ENCODE results near the gene TMEM229B. TPM values are rescaled to one million over a fixed set of nuclear protein-coding genes. Genes with fewer than 3 reads are reported as not detected.

The TMEM229B gene
- total and polyA plus RNA-seq, 4 donors: 0.40 to 2.0 (median 1.6) TPM

- Histone ChIP-seq H3K9ac (ENCODE audit: low read depth in 1 of 2, low read length in 2 of 2) (no peak overlapping the region), H3K27ac (ENCODE audit: low read depth in 1 of 2, low read length in 2 of 2) (no peak overlapping the region), H3K4me1 (ENCODE audit: control insufficient read depth in 4 of 4, insufficient read depth in 4 of 4, low read length in 3 of 4) (peaks cover 0 to 6% (median 2%) of the 10 kb centered on the region in 4 donors), H3K27me3 (ENCODE audit: control insufficient read depth in 4 of 4, insufficient read depth in 4 of 4, low read length in 3 of 4) (peaks cover 0 to 3% (median 0%) of the 10 kb centered on the region in 4 donors), H3K36me3 (ENCODE audit: control insufficient read depth in 4 of 4, insufficient read depth in 3 of 4, low read depth in 1 of 4, low read length in 3 of 4) (no peaks in the 10 kb centered on the region), H3K4me3 (ENCODE audit: low read depth in 1 of 3, low read length in 3 of 3) (no peak overlapping the region), H3K9me3 (ENCODE audit: control insufficient read depth in 4 of 4, low read length in 3 of 4) (no peaks in the 10 kb centered on the region)
- no peak for TF ChIP-seq NR2F2 (IDR thresholded peaks at IDR 0.05)
- no peak for TF ChIP-seq HNF4A (conservative IDR thresholded peaks at IDR 0.05)
- no peak for TF ChIP-seq JUND (IDR thresholded peaks at IDR 0.05)
- no peak for TF ChIP-seq YY1 (IDR thresholded peaks at IDR 0.05)
- no peak for TF ChIP-seq FOXA1 (IDR thresholded peaks at IDR 0.05)
- no peak for TF ChIP-seq EGR1 (IDR thresholded peaks at IDR 0.05; ENCODE audit: low read depth in 2 of 2)
- no peak for TF ChIP-seq RXRA (IDR thresholded peaks at IDR 0.05)
- TF ChIP-seq FOXA2 (IDR thresholded peaks at IDR 0.05): no peak
- WGBS: 71% methylated on average over 2 of the region's 2 CpGs
- DNase-seq (ENCODE audit: low spot score): no peak
These were observed 65.1 kb downstream of the TMEM229B start for GRCh38 chr14:67423424-67423823.

DNA sequence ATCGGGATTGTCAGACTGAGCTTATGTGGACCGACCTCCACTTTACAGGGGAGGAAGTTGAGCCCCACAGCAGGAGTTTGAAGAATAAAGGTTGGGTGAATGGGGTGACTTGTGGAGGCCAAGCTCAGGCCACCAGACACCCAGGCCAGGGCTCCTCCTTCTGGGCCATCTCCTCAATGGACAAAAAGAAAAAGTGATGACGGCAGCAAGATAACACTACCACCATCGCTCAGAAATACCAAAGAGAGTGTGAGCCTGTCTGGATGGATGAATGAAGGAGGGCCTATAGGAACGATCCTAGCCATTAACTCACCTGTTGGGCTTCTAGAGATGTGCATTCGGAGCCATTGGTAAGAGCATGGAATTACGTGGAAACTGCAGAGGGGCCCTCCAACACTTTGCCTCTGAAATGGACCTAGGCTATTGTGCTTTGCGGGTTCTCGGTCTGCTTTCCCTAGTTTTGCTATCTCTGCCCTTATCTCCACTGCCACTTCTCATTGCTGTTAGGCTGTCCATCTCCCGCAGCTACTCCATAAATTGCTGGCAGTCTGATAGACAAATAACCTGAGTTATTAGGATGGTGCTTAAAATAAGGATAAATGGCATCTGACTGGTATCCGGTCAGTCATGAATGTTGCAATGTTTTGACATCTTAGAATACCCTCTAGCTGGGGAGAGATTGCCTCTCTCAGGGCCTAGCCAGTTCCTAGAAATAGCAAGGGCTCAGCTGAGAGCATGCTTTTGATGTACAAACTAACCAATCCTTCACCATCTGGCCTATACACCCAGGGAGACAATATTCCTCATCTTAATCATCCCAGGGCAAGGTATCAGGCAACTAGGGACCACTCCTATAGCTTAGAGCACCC, 66.9 kb downstream of the TMEM229B start:
- Histone ChIP-seq H3K36me3 (ENCODE audit: control insufficient read depth in 4 of 4, insufficient read depth in 3 of 4, low read depth in 1 of 4, low read length in 3 of 4) (no peaks in the 10 kb centered on the region), H3K9me3 (ENCODE audit: control insufficient read depth in 4 of 4, low read length in 3 of 4) (no peaks in the 10 kb centered on the region), H3K4me3 (ENCODE audit: low read depth in 1 of 3, low read length in 3 of 3) (no peak overlapping the region), H3K27ac (ENCODE audit: low read depth in 1 of 2, low read length in 2 of 2) (no peak overlapping the region), H3K4me1 (ENCODE audit: control insufficient read depth in 4 of 4, insufficient read depth in 4 of 4, low read length in 3 of 4) (no peaks in the 10 kb centered on the region), H3K9ac (ENCODE audit: low read depth in 1 of 2, low read length in 2 of 2) (no peak overlapping the region), H3K27me3 (ENCODE audit: control insufficient read depth in 4 of 4, insufficient read depth in 4 of 4, low read length in 3 of 4) (peaks cover 0 to 3% (median 0%) of the 10 kb centered on the region in 4 donors)
- DNase-seq (ENCODE audit: low spot score): no peak
- WGBS: 93% methylated on average over 11 of the region's 11 CpGs
- TF ChIP-seq EGR1 (IDR thresholded peaks at IDR 0.05; ENCODE audit: low read depth in 2 of 2) (no peak), RXRA (IDR thresholded peaks at IDR 0.05) (no peak), HNF4G (IDR thresholded peaks at IDR 0.05) (no peak), HNF4A (conservative IDR thresholded peaks at IDR 0.05) (no peak), TAF1 (conservative IDR thresholded peaks at IDR 0.05) (no peak), RAD21 (IDR thresholded peaks at IDR 0.05) (no peak), GABPA (IDR thresholded peaks at IDR 0.05 in 1 of 2, conservative IDR thresholded peaks at IDR 0.05 in 1 of 2) (no peak), SP1 (IDR thresholded peaks at IDR 0.05) (no peak), FOXA1 (IDR thresholded peaks at IDR 0.05) (no peak), NR2F2 (IDR thresholded peaks at IDR 0.05) (no peak), FOXA2 (IDR thresholded peaks at IDR 0.05) (no peak)
- TF ChIP-seq, protein P1, sequence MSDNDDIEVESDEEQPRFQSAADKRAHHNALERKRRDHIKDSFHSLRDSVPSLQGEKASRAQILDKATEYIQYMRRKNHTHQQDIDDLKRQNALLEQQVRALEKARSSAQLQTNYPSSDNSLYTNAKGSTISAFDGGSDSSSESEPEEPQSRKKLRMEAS (IDR thresholded peaks at IDR 0.05): no peak
- TF ChIP-seq, protein P2, sequence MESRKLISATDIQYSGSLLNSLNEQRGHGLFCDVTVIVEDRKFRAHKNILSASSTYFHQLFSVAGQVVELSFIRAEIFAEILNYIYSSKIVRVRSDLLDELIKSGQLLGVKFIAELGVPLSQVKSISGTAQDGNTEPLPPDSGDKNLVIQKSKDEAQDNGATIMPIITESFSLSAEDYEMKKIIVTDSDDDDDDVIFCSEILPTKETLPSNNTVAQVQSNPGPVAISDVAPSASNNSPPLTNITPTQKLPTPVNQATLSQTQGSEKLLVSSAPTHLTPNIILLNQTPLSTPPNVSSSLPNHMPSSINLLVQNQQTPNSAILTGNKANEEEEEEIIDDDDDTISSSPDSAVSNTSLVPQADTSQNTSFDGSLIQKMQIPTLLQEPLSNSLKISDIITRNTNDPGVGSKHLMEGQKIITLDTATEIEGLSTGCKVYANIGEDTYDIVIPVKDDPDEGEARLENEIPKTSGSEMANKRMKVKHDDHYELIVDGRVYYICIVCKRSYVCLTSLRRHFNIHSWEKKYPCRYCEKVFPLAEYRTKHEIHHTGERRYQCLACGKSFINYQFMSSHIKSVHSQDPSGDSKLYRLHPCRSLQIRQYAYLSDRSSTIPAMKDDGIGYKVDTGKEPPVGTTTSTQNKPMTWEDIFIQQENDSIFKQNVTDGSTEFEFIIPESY (IDR thresholded peaks at IDR 0.05): no peak

Small RNA genes within 50 kb of the gene (small RNA-seq; reads per million reads assigned to genes)
- gene MIR5694: not detected

Other genes with a start within 250 kb of the TMEM229B start
- gene PALS1, start 247.3 kb downstream of the TMEM229B start, total RNA-seq: 10 to 100 TPM; 12.7 to 17.6 TPM
- 1 to 10 TPM; 5.5 to 7.5 TPM for gene PALS1, start 247.3 kb downstream of the TMEM229B start, polyA plus RNA-seq
- 10 to 100 TPM; 35.8 to 53.2 TPM for gene ATP6V1D, start 128.9 kb downstream of the TMEM229B start, total RNA-seq
- gene ATP6V1D, start 128.9 kb downstream of the TMEM229B start, polyA plus RNA-seq: 10 to 100 TPM; 22.6 to 49.8 TPM
- 10 to 100 TPM; 68.0 to 84.6 TPM for gene EIF2S1, start 128.4 kb downstream of the TMEM229B start, total RNA-seq
- gene EIF2S1, start 128.4 kb downstream of the TMEM229B start, polyA plus RNA-seq: 10 to 100 TPM; 32.3 to 72.2 TPM
- gene PLEK2, start 76.6 kb downstream of the TMEM229B start, total RNA-seq: 10 to 100 TPM in 1 of 2 donors, 1 to 10 TPM in 1; 6.1 to 17.4 TPM
- gene PLEK2, start 76.6 kb downstream of the TMEM229B start, polyA plus RNA-seq: 10 to 100 TPM; 11.0 to 11.3 TPM
- 1 to 10 TPM; 1.3 to 2.4 TPM for gene PLEKHH1, start 44.6 kb upstream of the TMEM229B start, total RNA-seq
- under 1 TPM; 0.46 to 0.53 TPM for gene PLEKHH1, start 44.6 kb upstream of the TMEM229B start, polyA plus RNA-seq
- gene PIGH, start 111.5 kb upstream of the TMEM229B start, total RNA-seq: 10 to 100 TPM; 22.9 to 36.1 TPM
- 10 to 100 TPM; 14.2 to 20.5 TPM for gene PIGH, start 111.5 kb upstream of the TMEM229B start, polyA plus RNA-seq
- 1 to 10 TPM in 1 of 2 donors, under 1 TPM in 1; 0.08 to 3.1 TPM for gene ARG2, start 131.2 kb upstream of the TMEM229B start, total RNA-seq
- gene ARG2, start 131.2 kb upstream of the TMEM229B start, polyA plus RNA-seq: under 1 TPM; 0.58 to 0.61 TPM
- 10 to 100 TPM; 26.5 to 28.0 TPM for gene VTI1B, start 185.9 kb upstream of the TMEM229B start, total RNA-seq
- gene VTI1B, start 185.9 kb upstream of the TMEM229B start, polyA plus RNA-seq: 10 to 100 TPM; 29.8 to 76.3 TPM
- gene RDH11, start 207.0 kb upstream of the TMEM229B start, total RNA-seq: 100 to 1,000 TPM; 173 to 174 TPM
- gene RDH11, start 207.0 kb upstream of the TMEM229B start, polyA plus RNA-seq: 100 to 1,000 TPM in 1 of 2 donors, 10 to 100 TPM in 1; 99.7 to 102 TPM
- 1 to 10 TPM in 1 of 2 donors, under 1 TPM in 1; 0.09 to 1.1 TPM for gene RDH12, start 213.2 kb upstream of the TMEM229B start, total RNA-seq
- 1 to 10 TPM in 1 of 2 donors, under 1 TPM in 1; 0.74 to 3.4 TPM for gene RDH12, start 213.2 kb upstream of the TMEM229B start, polyA plus RNA-seq

Measured in liver (tissue), 10 donors.